Retinal pigment epithelial cell (primary cell): ENCODE data around the gene GPC5.

ENCODE experiments used
- DNase-seq: peaks from one replicate; pipeline ENCODE4 v3.0.0-alpha.2; 2010; ENCODE audit warnings: low read depth
- H3K4me3 ChIP-seq: 2 replicates; pipeline ENCODE4 v1.5.1; 2011; ENCODE audit warnings: mild to moderate bottlenecking, low read length, control low read depth, moderate library complexity
- CTCF ChIP-seq: conservative IDR thresholded peaks from 2 replicates; pipeline ENCODE4 v1.5.1; 2011; ENCODE audit warnings: low read depth, low read length, control low read depth, inconsistent platforms

Gene GPC5

GRCh38 chr13:92575777-92576176 lies 1177.4 kb downstream of the GPC5 start:
- TF ChIP-seq CTCF, result no peak
- no peak for DNase-seq
- no peak overlapping the region for H3K4me3 ChIP-seq

DNA sequence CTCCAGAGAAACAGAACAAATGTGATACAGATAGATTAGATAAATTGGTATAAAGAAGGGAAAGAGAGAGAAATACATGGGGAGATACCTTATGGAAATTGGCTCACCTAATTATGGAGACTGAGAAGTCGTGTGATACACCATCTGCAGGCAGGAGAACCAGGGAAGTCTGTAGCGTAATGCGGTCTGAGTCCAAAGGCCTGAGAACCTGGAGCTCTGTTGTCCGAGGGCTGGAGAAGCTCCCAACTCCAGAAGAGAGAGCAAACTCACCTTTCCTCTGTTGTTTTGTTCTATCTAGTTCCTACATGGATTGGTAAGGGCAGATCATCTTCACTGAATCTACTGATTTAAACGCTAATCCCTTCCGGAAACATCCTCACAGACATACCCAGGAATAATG lies 1179.9 kb downstream of the GPC5 start:
- H3K4me3 ChIP-seq, result no peak overlapping the region
- no peak for TF ChIP-seq CTCF
- DNase-seq, result no peak

GRCh38 chr13:92589955-92590354 lies 1191.5 kb downstream of the GPC5 start:
- no peak for TF ChIP-seq CTCF
- no peak for DNase-seq
- no peak overlapping the region for H3K4me3 ChIP-seq

GRCh38 chr13:92590503-92590908 lies 1192.1 kb downstream of the GPC5 start:
- no peak overlapping the region for H3K4me3 ChIP-seq
- TF ChIP-seq CTCF, result no peak
- DNase-seq, result peak; percentile 11

GRCh38 chr13:92591117-92591516 lies 1192.7 kb downstream of the GPC5 start:
- no peak for TF ChIP-seq CTCF
- DNase-seq, result no peak
- H3K4me3 ChIP-seq, result no peak overlapping the region

DNA sequence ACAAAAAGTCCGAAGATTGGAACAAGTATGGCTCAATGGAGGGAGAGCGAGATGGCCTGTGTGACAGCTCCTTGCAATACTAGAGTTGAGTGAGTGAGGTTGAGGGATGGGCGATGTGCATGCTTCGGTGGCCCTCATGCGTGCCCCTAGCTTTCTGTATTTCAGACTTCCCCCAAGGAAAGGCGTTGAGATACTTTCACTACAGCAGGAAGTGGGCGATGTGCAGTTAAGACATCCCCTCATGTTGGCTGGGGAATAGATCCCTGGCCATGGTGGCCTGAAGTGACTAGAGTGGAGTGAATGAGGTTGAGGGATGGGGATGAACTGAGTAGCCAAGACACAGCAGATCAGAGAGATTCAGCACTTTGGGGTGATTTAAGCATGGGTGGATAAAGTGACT lies 1194.3 kb downstream of the GPC5 start:
- no peak for DNase-seq
- no peak for TF ChIP-seq CTCF
- H3K4me3 ChIP-seq, result no peak overlapping the region

DNA sequence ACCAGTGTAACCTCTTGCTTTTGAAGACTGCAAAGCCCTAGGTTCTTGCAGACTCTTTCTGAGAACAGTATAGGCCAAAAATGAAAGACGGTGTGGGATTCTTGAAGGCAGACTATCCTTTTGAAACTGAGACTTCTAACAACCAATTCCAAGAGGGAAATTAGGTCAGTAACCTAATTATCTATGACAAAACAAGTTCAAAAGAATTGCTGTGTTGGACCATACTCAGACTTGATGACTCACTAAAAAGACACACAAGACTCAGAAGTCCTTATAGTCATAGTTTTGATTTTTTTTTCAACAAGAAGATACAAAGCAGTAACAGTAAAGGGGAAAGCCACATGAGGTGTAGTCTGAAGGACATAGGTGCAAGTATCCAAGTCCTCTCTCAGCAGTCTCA lies 1204.1 kb downstream of the GPC5 start:
- H3K4me3 ChIP-seq, result no peak overlapping the region
- no peak for DNase-seq
- TF ChIP-seq CTCF, result no peak
